Esophagus squamous epithelium (tissue), 4 donors: ENCODE measurements around the gene HNF4A.

Experiments
- CTCF ChIP-seq, 6 experiments: fragments of 450-650 bp in 4 of 6; fragments of 200-600 bp in 2 of 6; sonication (generic) in 2 of 6; IDR thresholded peaks; one replicate each; pipeline ENCODE4 v1.5.1; 2016 to 2019; ENCODE audit warnings: antibody characterized with exemption in 6 of 6, mild to moderate bottlenecking in 4 of 6, moderate library complexity in 4 of 6
- POLR2A ChIP-seq, 4 donors: fragments of 450-650 bp; IDR thresholded peaks; one replicate each; pipeline ENCODE4 v1.6.1; 2017; ENCODE audit warnings: antibody characterized with exemption in 4 of 4, mild to moderate bottlenecking in 4 of 4, moderate library complexity in 3 of 4

- TF ChIP-seq CTCF (IDR thresholded peaks at IDR 0.05): no peak
- no peak for TF ChIP-seq POLR2A (IDR thresholded peaks at IDR 0.05)
Measured at GRCh38 chr20:44370639-44371218, 15.2 kb downstream of the HNF4A start.
